HepG2 (cell line): ENCODE data around the gene RGS19. TPM values are rescaled to one million over a fixed set of nuclear protein-coding genes. Genes with fewer than 3 reads are reported as not detected.

Experiments used
- AKAP8 ChIP-seq: sonication (generic); formaldehyde crosslinking; IDR thresholded peaks from 2 replicates; pipeline ENCODE4 v1.5.1; 2020; ENCODE audit warnings: mild to moderate bottlenecking, missing genetic modification reagents
- ARNT2 ChIP-seq: sonication (generic); formaldehyde crosslinking; IDR thresholded peaks from 2 replicates; pipeline ENCODE4 v1.8.0; 2022; ENCODE audit warnings: mild to moderate bottlenecking, low read depth, missing genetic modification reagents, moderate library complexity
- CBX2 ChIP-seq, 2 experiments: fragments of 200-600 bp in 1 of 2; sonication (generic); formaldehyde crosslinking in 1 of 2; IDR thresholded peaks; 2 replicates each; pipeline versions ENCODE4 v1.7.0 to v1.8.1; 2018 to 2022; ENCODE audit warnings: low read depth in 2 of 2, low read length in 1 of 2, mild to moderate bottlenecking in 1 of 2, missing genetic modification reagents in 1 of 2
- DR1 ChIP-seq: sonication (generic); formaldehyde crosslinking; IDR thresholded peaks from 2 replicates; pipeline ENCODE4 v1.8.0; 2021; ENCODE audit warnings: mild to moderate bottlenecking, missing genetic modification reagents, inconsistent platforms
- FOXK2 ChIP-seq: fragments of 450-650 bp; IDR thresholded peaks from 2 replicates; pipeline ENCODE4 v1.6.1; 2016
- GTF2F1 ChIP-seq: fragments of 150-350 bp; IDR thresholded peaks from 2 replicates; pipeline ENCODE4 v1.6.1; 2014; ENCODE audit warnings: low read length
- IKZF1 ChIP-seq: fragments of 450-650 bp; IDR thresholded peaks from 2 replicates; pipeline ENCODE4 v1.7.1; 2016
- KDM3A ChIP-seq: IDR thresholded peaks from 2 replicates; pipeline ENCODE4 v1.6.1; 2018; ENCODE audit warnings: low read depth, missing compliant biosample characterization
- KLF15 ChIP-seq: sonication (generic); formaldehyde crosslinking; IDR thresholded peaks from 2 replicates; pipeline ENCODE4 v1.8.1; 2023; ENCODE audit warnings: borderline replicate concordance, mild to moderate bottlenecking, inconsistent platforms, missing genetic modification reagents, mixed read lengths
- REL ChIP-seq: sonication (generic); formaldehyde crosslinking; conservative IDR thresholded peaks from 2 replicates; pipeline ENCODE4 v1.8.0; 2022; ENCODE audit warnings: mild to moderate bottlenecking, missing genetic modification reagents, moderate library complexity
- SMC3 ChIP-seq: IDR thresholded peaks from 2 replicates; pipeline ENCODE4 v1.6.1; 2011; ENCODE audit warnings: low read length, improper control_type of control experiment
- SRSF1 ChIP-seq: fragments of 200-400 bp; formaldehyde crosslinking; optimal IDR thresholded peaks from 2 replicates; pipeline ENCODE3; 2017; ENCODE audit warnings: mild to moderate bottlenecking, low read depth, low read length, moderate library complexity
- TBX2 ChIP-seq: sonication (generic); formaldehyde crosslinking; IDR thresholded peaks from 2 replicates; pipeline ENCODE4 v1.5.0; 2020; ENCODE audit warnings: missing genetic modification reagents, mild to moderate bottlenecking, borderline replicate concordance
- YY1 ChIP-seq: IDR thresholded peaks from 2 replicates; pipeline ENCODE4 v1.6.1; 2011; ENCODE audit warnings: low read length, low read depth, moderate library complexity, mild to moderate bottlenecking; ENCODE audit not compliant: insufficient read depth, insufficient replicate concordance
- ZNF264 ChIP-seq: sonication (generic); formaldehyde crosslinking; IDR thresholded peaks from 2 replicates; pipeline ENCODE4 v1.4.0; 2020; ENCODE audit warnings: missing genetic modification reagents
- ZNF572 ChIP-seq: sonication (generic); formaldehyde crosslinking; IDR thresholded peaks from 2 replicates; pipeline ENCODE4 v1.5.1; 2020; ENCODE audit warnings: mild to moderate bottlenecking, missing genetic modification reagents
- ZNF619 ChIP-seq: sonication (generic); formaldehyde crosslinking; IDR thresholded peaks from 2 replicates; pipeline ENCODE4 v1.4.0; 2020; ENCODE audit warnings: mild to moderate bottlenecking, missing genetic modification reagents
- ZNF703 ChIP-seq: sonication (generic); formaldehyde crosslinking; IDR thresholded peaks from 2 replicates; pipeline ENCODE4 v1.5.1; 2020; ENCODE audit warnings: missing genetic modification reagents, mild to moderate bottlenecking, moderate library complexity, borderline replicate concordance
- ZNF768 ChIP-seq: sonication (generic); formaldehyde crosslinking; IDR thresholded peaks from 2 replicates; pipeline ENCODE4 v1.4.0; 2020; ENCODE audit warnings: missing genetic modification reagents
- polyA plus RNA-seq, 8 experiments: library from polyadenylated mRNA; depleted of rRNA in 3 of 8; stranded (reverse) in 7 of 8; unstranded in 1 of 8; fragments of >200 nt; fragmentation: Illumina TruSeq in 4 of 8; extraction: Trizol in 4 of 8; gene quantifications; 2 replicates each; pipeline versions ENCODE4 v1.2.1 to v1.2.3, GENCODE V29; 2011 to 2016; ENCODE audit warnings: low read depth in 4 of 8, missing spikeins in 1 of 8, mixed read lengths in 1 of 8; ENCODE audit not compliant: insufficient read depth in 1 of 8
- total RNA-seq, 5 experiments: library from RNA; depleted of rRNA; stranded (reverse); fragments of >200 nt; fragmentation: Illumina TruSeq; extraction: Trizol; gene quantifications; 2 replicates each; pipeline ENCODE4 v1.2.3, GENCODE V29; 2016; ENCODE audit warnings: low read depth in 1 of 5
- TF ChIP-seq, protein P1 (sequence below): sonication (generic); formaldehyde crosslinking; conservative IDR thresholded peaks from 2 replicates; pipeline ENCODE4 v1.5.0; 2020; ENCODE audit warnings: missing genetic modification reagents
- TF ChIP-seq, protein P2 (sequence below): sonication (generic); formaldehyde crosslinking; IDR thresholded peaks from 2 replicates; pipeline ENCODE4 v1.4.0; 2020; ENCODE audit warnings: missing genetic modification reagents
- TF ChIP-seq, protein P3 (sequence below): IDR thresholded peaks from 2 replicates; pipeline ENCODE4 v1.6.1; 2016; ENCODE audit warnings: missing compliant biosample characterization, missing genetic modification reagents, borderline replicate concordance
- TF ChIP-seq, protein P4 (sequence below): IDR thresholded peaks from 2 replicates; pipeline ENCODE4 v1.6.1; 2016
- TF ChIP-seq, protein P5 (sequence below): sonication (generic); formaldehyde crosslinking; IDR thresholded peaks from 2 replicates; pipeline ENCODE4 v1.5.0; 2020; ENCODE audit warnings: mild to moderate bottlenecking, missing genetic modification reagents, borderline replicate concordance

RGS19 gene
- total and polyA plus RNA-seq, 2 of the 13 experiments (the other 11 are each of a cell fraction or from before 2014, with no cell fraction given) = 10.7 to 11.9 TPM

DNA sequence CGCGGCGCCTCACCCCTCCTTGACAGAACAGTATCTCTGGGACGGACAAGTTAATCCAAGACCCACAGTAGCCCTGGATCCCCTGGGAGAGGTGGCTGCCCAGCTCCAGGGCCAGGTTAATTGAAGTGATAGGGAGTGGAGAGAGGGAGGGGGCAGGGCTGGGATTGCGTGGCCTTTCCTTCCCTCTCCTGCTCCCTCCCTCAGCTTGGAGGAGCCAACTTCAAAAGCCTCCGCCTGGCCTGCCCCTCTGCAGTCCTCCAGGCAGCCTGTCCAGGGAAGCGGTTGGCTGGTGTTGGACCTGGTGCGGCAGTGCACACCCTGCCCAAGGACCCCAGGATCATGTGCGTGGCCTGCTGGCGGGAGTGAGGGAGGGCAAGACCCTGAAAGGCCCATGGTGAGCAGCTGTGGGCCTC lies 43.4 kb downstream of the RGS19 start, which contains the start of gene C20orf204 (continued):
- TF ChIP-seq ZNF703 (CRISPR knock-in tag) (peak; percentile 30; the same call in 1 of the 2 replicates), KLF15 (peak; percentile 85; the same call in 1 of the 2 replicates), YY1 (peak; percentile 26), CBX2 (IDR thresholded peaks at IDR 0.05; ENCODE audit: low read depth, low read length) (no peak), CBX2 (CRISPR knock-in tag; IDR thresholded peaks at IDR 0.05; ENCODE audit: low read depth) (no peak), ZNF768 (peak; percentile 12), ZNF264 (CRISPR knock-in tag) (no peak; the same call in 1 of the 2 replicates), AKAP8 (CRISPR knock-in tag) (peak; percentile 97), DR1 (CRISPR knock-in tag) (peak; percentile 91), ARNT2 (0 out of 2 replicates have a peak, but pooled peaks have one; percentile 46), GTF2F1 (no peak), KDM3A (CRISPR knock-in tag) (peak; percentile 84; the same call in 1 of the 2 replicates), FOXK2 (no peak), REL (CRISPR knock-in tag) (peak; percentile 96; the same call in 1 of the 2 replicates), ZNF572 (CRISPR knock-in tag) (peak; percentile 66; the same call in 1 of the 2 replicates), SMC3 (no peak), IKZF1 (no peak), ZNF619 (CRISPR knock-in tag) (peak; percentile 82; the same call in 1 of the 2 replicates), SRSF1 (no peak), TBX2 (CRISPR knock-in tag) (peak; percentile 86)
- TF ChIP-seq, protein P1, sequence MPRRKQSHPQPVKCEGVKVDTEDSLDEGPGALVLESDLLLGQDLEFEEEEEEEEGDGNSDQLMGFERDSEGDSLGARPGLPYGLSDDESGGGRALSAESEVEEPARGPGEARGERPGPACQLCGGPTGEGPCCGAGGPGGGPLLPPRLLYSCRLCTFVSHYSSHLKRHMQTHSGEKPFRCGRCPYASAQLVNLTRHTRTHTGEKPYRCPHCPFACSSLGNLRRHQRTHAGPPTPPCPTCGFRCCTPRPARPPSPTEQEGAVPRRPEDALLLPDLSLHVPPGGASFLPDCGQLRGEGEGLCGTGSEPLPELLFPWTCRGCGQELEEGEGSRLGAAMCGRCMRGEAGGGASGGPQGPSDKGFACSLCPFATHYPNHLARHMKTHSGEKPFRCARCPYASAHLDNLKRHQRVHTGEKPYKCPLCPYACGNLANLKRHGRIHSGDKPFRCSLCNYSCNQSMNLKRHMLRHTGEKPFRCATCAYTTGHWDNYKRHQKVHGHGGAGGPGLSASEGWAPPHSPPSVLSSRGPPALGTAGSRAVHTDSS (CRISPR knock-in tag) = no peak
- TF ChIP-seq, protein P2, sequence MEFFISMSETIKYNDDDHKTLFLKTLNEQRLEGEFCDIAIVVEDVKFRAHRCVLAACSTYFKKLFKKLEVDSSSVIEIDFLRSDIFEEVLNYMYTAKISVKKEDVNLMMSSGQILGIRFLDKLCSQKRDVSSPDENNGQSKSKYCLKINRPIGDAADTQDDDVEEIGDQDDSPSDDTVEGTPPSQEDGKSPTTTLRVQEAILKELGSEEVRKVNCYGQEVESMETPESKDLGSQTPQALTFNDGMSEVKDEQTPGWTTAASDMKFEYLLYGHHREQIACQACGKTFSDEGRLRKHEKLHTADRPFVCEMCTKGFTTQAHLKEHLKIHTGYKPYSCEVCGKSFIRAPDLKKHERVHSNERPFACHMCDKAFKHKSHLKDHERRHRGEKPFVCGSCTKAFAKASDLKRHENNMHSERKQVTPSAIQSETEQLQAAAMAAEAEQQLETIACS (CRISPR knock-in tag) = no peak
- TF ChIP-seq, protein P3, sequence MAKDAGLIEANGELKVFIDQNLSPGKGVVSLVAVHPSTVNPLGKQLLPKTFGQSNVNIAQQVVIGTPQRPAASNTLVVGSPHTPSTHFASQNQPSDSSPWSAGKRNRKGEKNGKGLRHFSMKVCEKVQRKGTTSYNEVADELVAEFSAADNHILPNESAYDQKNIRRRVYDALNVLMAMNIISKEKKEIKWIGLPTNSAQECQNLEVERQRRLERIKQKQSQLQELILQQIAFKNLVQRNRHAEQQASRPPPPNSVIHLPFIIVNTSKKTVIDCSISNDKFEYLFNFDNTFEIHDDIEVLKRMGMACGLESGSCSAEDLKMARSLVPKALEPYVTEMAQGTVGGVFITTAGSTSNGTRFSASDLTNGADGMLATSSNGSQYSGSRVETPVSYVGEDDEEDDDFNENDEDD (CRISPR knock-in tag) = peak; percentile 71; the same call in 1 of the 2 replicates
- TF ChIP-seq, protein P4, sequence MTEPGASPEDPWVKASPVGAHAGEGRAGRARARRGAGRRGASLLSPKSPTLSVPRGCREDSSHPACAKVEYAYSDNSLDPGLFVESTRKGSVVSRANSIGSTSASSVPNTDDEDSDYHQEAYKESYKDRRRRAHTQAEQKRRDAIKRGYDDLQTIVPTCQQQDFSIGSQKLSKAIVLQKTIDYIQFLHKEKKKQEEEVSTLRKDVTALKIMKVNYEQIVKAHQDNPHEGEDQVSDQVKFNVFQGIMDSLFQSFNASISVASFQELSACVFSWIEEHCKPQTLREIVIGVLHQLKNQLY (CRISPR knock-in tag) = no peak; the same call in 1 of the 2 replicates
- TF ChIP-seq, protein P5, sequence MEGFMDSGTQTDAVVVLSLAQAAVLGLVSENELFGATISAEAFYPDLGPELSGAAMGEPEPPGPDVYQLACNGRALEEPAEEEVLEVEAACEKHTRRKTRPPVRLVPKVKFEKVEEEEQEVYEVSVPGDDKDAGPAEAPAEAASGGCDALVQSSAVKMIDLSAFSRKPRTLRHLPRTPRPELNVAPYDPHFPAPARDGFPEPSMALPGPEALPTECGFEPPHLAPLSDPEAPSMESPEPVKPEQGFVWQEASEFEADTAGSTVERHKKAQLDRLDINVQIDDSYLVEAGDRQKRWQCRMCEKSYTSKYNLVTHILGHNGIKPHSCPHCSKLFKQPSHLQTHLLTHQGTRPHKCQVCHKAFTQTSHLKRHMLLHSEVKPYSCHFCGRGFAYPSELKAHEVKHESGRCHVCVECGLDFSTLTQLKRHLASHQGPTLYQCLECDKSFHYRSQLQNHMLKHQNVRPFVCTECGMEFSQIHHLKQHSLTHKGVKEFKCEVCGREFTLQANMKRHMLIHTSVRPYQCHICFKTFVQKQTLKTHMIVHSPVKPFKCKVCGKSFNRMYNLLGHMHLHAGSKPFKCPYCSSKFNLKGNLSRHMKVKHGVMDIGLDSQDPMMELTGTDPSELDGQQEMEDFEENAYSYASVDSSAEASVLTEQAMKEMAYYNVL (CRISPR knock-in tag) = no peak
